NB4 (cell line): ENCODE data around the gene TRMT10C.

ENCODE experiments used
- CTCF ChIP-seq: IDR thresholded peaks from one replicate; pipeline ENCODE4 v1.5.1; 2012; ENCODE audit warnings: low read depth, low read length
- MAX ChIP-seq: IDR thresholded peaks from 2 replicates; pipeline ENCODE4 v1.6.1; 2011; ENCODE audit warnings: low read depth, low read length
- MYC ChIP-seq: IDR thresholded peaks from 2 replicates; pipeline ENCODE4 v1.6.1; 2011; ENCODE audit warnings: low read depth, low read length
- POLR2A ChIP-seq: IDR thresholded peaks from 2 replicates; pipeline ENCODE4 v1.6.1; 2011; ENCODE audit warnings: mild to moderate bottlenecking; ENCODE audit not compliant: insufficient read length; ENCODE audit errors: extremely low read depth

GRCh38 chr3:101527441-101527840 is 34.2 kb upstream of the TRMT10C start:
- TF ChIP-seq POLR2A (no peak), CTCF (no peak), MYC (no peak), MAX (no peak)
